A549 (cell line): Measurements from ENCODE around the gene RHBG. TPM values are rescaled to one million over a fixed set of nuclear protein-coding genes. Genes with fewer than 3 reads are reported as not detected.

Experiments used
- ATAC-seq, 2 experiments: fragments of 200-7000 bp in 1 of 2; fragments of >200 bp in 1 of 2; cut with Nextera tagmentation in 1 of 2; cut with Tn5 transposase in 1 of 2; 3 replicates each; pipeline versions ENCODE4 v1.8.0 to v1.9.1; 2018 to 2020; ENCODE audit warnings: mild to moderate bottlenecking in 1 of 2, moderate library complexity in 1 of 2
- CTCF ChIA-PET: fragments of 300-600 bp; sonication (Branson Sonifier 250); formaldehyde crosslinking; extraction: SDS; loops from one replicate; lab custom pipeline; 2021; ENCODE audit warnings: antibody characterized with exemption, inconsistent platforms; lab: Yijun Ruan, JAX
- POLR2A ChIA-PET: fragments of 350-600 bp; formaldehyde crosslinking; extraction: SDS; loops from one replicate; lab custom pipeline; 2021; ENCODE audit warnings: antibody characterized with exemption, inconsistent platforms; lab: Yijun Ruan, JAX
- DNase-seq, 2 experiments: peaks; one replicate each; pipeline versions ENCODE4 v3.0.0 to v3.0.0-alpha.2; 2011 to 2016; ENCODE audit warnings: low read depth in 1 of 2, low spot score in 1 of 2
- FAIRE-seq: peaks from 2 replicates; lab custom pipeline; 2011; peaks lifted over from hg19 to GRCh38; lab: Jason Lieb, UNC
- H3K27ac ChIP-seq, 2 experiments: fragments of >200 bp; sonication (Bioruptor Twin); formaldehyde crosslinking; 3 replicates each; pipeline ENCODE4 v1.5.1; 2016 to 2017
- H3K4me1 ChIP-seq: fragments of >200 bp; sonication (Bioruptor Twin); formaldehyde crosslinking; 3 replicates; pipeline ENCODE4 v1.6.1; 2016
- H3K4me2 ChIP-seq: fragments of >200 bp; sonication (Bioruptor Twin); formaldehyde crosslinking; 3 replicates; pipeline ENCODE4 v1.6.1; 2016
- H3K4me3 ChIP-seq: fragments of >200 bp; sonication (Bioruptor Twin); formaldehyde crosslinking; 3 replicates; pipeline ENCODE4 v1.5.1; 2016
- H3K9me3 ChIP-seq: fragments of >200 bp; sonication (Bioruptor Twin); formaldehyde crosslinking; 3 replicates; pipeline ENCODE4 v1.6.1; 2016
- BHLHE40 ChIP-seq: IDR thresholded peaks from 2 replicates; pipeline ENCODE4 v1.6.1; 2012; ENCODE audit warnings: low read depth, low read length, inconsistent platforms
- CBX2 ChIP-seq: fragments of 200-600 bp; sonication (generic); IDR thresholded peaks from 2 replicates; pipeline ENCODE4 v1.6.1; 2016; ENCODE audit warnings: low read depth, mild to moderate bottlenecking, borderline replicate concordance
- CBX8 ChIP-seq: fragments of 200-600 bp; sonication (generic); IDR thresholded peaks from 2 replicates; pipeline ENCODE4 v1.6.1; 2016
- CHD2 ChIP-seq: fragments of 150-350 bp; IDR thresholded peaks from 2 replicates; pipeline ENCODE4 v1.6.1; 2014; ENCODE audit warnings: low read length; ENCODE audit not compliant: partially characterized antibody
- EHF ChIP-seq: fragments of 250-450 bp; sonication (Bioruptor Pico); IDR thresholded peaks from 2 replicates; pipeline ENCODE4 v1.5.0; 2020; ENCODE audit warnings: mild to moderate bottlenecking
- ESRRA ChIP-seq: fragments of 150-350 bp; IDR thresholded peaks from 2 replicates; pipeline ENCODE4 v1.6.1; 2014; ENCODE audit warnings: mild to moderate bottlenecking, low read length, borderline replicate concordance
- FOSL2 ChIP-seq, 2 experiments: fragments of 450-650 bp in 1 of 2; fragments of >200 bp in 1 of 2; sonication (Bioruptor Twin) in 1 of 2; formaldehyde crosslinking; IDR thresholded peaks; 2 replicates each; pipeline versions ENCODE4 v1.5.0 to v1.6.1; 2016 to 2020; ENCODE audit warnings: mild to moderate bottlenecking in 1 of 2, moderate library complexity in 1 of 2
- FOXS1 ChIP-seq: fragments of 250-450 bp; sonication (Bioruptor Pico); IDR thresholded peaks from 2 replicates; pipeline ENCODE4 v1.5.0; 2020; ENCODE audit warnings: mild to moderate bottlenecking, moderate library complexity
- GATA3 ChIP-seq: IDR thresholded peaks from 2 replicates; pipeline ENCODE4 v1.6.1; 2012; ENCODE audit warnings: borderline replicate concordance
- HEYL ChIP-seq: fragments of 250-450 bp; sonication (Bioruptor Pico); IDR thresholded peaks from 2 replicates; pipeline ENCODE4 v1.8.0; 2021; ENCODE audit warnings: mild to moderate bottlenecking, moderate library complexity
- HOXA7 ChIP-seq: fragments of 250-450 bp; sonication (Bioruptor Pico); IDR thresholded peaks from 2 replicates; pipeline ENCODE4 v1.5.0; 2020; ENCODE audit warnings: mild to moderate bottlenecking, moderate library complexity
- HOXB13 ChIP-seq: fragments of 250-450 bp; sonication (Bioruptor Pico); IDR thresholded peaks from 2 replicates; pipeline ENCODE4 v1.5.0; 2020; ENCODE audit warnings: low read depth, mild to moderate bottlenecking, moderate library complexity
- JUNB ChIP-seq: fragments of >200 bp; sonication (Bioruptor Twin); formaldehyde crosslinking; IDR thresholded peaks from 2 replicates; pipeline ENCODE4 v1.6.1; 2016
- KDM1A ChIP-seq: fragments of 200-600 bp; sonication (generic); IDR thresholded peaks from 2 replicates; pipeline ENCODE4 v1.6.1; 2016; ENCODE audit warnings: low read depth, mild to moderate bottlenecking
- KDM5A ChIP-seq: fragments of 200-600 bp; sonication (generic); IDR thresholded peaks from 2 replicates; pipeline ENCODE4 v1.6.1; 2016; ENCODE audit warnings: antibody characterized with exemption, mild to moderate bottlenecking
- MAFK ChIP-seq: fragments of 450-650 bp; IDR thresholded peaks from 2 replicates; pipeline ENCODE4 v1.6.1; 2014; ENCODE audit not compliant: partially characterized antibody
- MYC ChIP-seq: IDR thresholded peaks from 2 replicates; pipeline ENCODE4 v1.6.1; 2012; ENCODE audit warnings: mild to moderate bottlenecking, inconsistent platforms, low read length, improper control_type of control experiment, borderline replicate concordance
- NFE2L2 ChIP-seq: fragments of 150-350 bp; conservative IDR thresholded peaks from 2 replicates; pipeline ENCODE4 v1.6.1; 2014; ENCODE audit warnings: low read length
- NPAS2 ChIP-seq: fragments of 250-450 bp; sonication (Bioruptor Pico); IDR thresholded peaks from 2 replicates; pipeline ENCODE4 v1.8.0; 2022; ENCODE audit warnings: mild to moderate bottlenecking, moderate library complexity, borderline replicate concordance
- NR3C1 ChIP-seq: fragments of >200 bp; sonication (Bioruptor Twin); formaldehyde crosslinking; IDR thresholded peaks from 3 replicates; pipeline ENCODE4 v1.6.1; 2017
- POLR2AphosphoS2 ChIP-seq: conservative IDR thresholded peaks from 2 replicates; pipeline ENCODE4 v1.6.1; 2012; ENCODE audit warnings: low read length, improper control_type of control experiment, inconsistent platforms
- RARB ChIP-seq: fragments of 250-450 bp; sonication (Bioruptor Pico); IDR thresholded peaks from 2 replicates; pipeline ENCODE4 v1.8.0; 2021; ENCODE audit warnings: mild to moderate bottlenecking, moderate library complexity
- SMC3 ChIP-seq: fragments of >200 bp; sonication (Bioruptor Twin); formaldehyde crosslinking; IDR thresholded peaks from 3 replicates; pipeline ENCODE4 v1.6.1; 2018; ENCODE audit warnings: inconsistent platforms
- TFCP2L1 ChIP-seq: fragments of 250-450 bp; sonication (Bioruptor Pico); IDR thresholded peaks from 2 replicates; pipeline ENCODE4 v1.5.0; 2021; ENCODE audit warnings: mild to moderate bottlenecking
- TP53 ChIP-seq: fragments of 250-450 bp; sonication (Bioruptor Pico); IDR thresholded peaks from 2 replicates; pipeline ENCODE4 v1.5.0; 2021; ENCODE audit warnings: mild to moderate bottlenecking, moderate library complexity
- ZC3H11A ChIP-seq: fragments of 450-650 bp; IDR thresholded peaks from 2 replicates; pipeline ENCODE4 v1.6.1; 2014; ENCODE audit warnings: antibody characterized with exemption, mild to moderate bottlenecking
- ZFP36 ChIP-seq: fragments of 450-650 bp; IDR thresholded peaks from 2 replicates; pipeline ENCODE4 v1.6.1; 2014; ENCODE audit warnings: borderline replicate concordance; ENCODE audit not compliant: partially characterized antibody
- ZSCAN20 ChIP-seq: fragments of 250-450 bp; sonication (Bioruptor Pico); IDR thresholded peaks from 2 replicates; pipeline ENCODE4 v1.8.0; 2022; ENCODE audit warnings: mild to moderate bottlenecking, moderate library complexity
- WGBS: methylation state at CpG from one replicate; pipeline ENCODE4 v1.1.6; 2017; ENCODE audit errors: missing lambda C conversion rate; 5-methylcytosine and 5-hydroxymethylcytosine counted together
- polyA plus RNA-seq, 4 experiments: library from polyadenylated mRNA; depleted of rRNA in 3 of 4; stranded (reverse); fragments of >200 nt; fragmentation: RNase III in 1 of 4; extraction: RNeasy Plus Mini Kit Qiagen cat#74134 plus additional on column Dnase treatment in 1 of 4; gene quantifications; 2 replicates in 3 of 4; 3 replicates in 1 of 4; pipeline ENCODE4 v1.2.3, GENCODE V29; 2011 to 2017
- TF ChIP-seq, protein P1 (sequence below): fragments of 450-650 bp; IDR thresholded peaks from 2 replicates; pipeline ENCODE4 v1.6.1; 2014; ENCODE audit warnings: antibody characterized with exemption
- TF ChIP-seq, protein P2 (sequence below): IDR thresholded peaks from 2 replicates; pipeline ENCODE4 v1.6.1; 2012; ENCODE audit warnings: low read depth, borderline replicate concordance
- TF ChIP-seq, protein P3 (sequence below): fragments of >200 bp; sonication (Bioruptor Twin); formaldehyde crosslinking; IDR thresholded peaks from 3 replicates; pipeline ENCODE4 v1.6.1; 2016
- TF ChIP-seq, protein P4 (sequence below): fragments of 150-350 bp; IDR thresholded peaks from 2 replicates; pipeline ENCODE4 v1.6.1; 2014; ENCODE audit warnings: low read depth, mild to moderate bottlenecking, low read length

The RHBG gene
- polyA plus RNA-seq, 2 of the 4 experiments (the other 2 are of a cell fraction) = 0.06 TPM; not detected in 1

DNA sequence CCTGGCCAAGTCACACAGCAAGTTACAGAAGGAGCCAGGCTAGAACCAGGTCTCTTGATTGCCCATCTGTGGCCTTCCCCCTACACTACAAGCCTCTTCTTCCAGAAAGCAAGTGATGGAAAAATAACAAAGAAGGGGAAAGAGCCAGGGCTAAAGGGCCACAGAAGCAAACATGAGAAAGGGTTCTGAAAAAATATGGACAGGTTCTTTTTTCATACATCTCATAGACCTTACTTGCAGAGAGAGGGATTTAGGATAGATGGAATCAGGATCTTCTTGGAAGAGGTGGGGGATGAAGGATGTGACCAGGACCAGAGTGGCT lies 3.2 kb downstream of the RHBG start:
- Histone ChIP-seq H3K9me3 (no peaks in the 10 kb centered on the region), H3K27ac (no peak overlapping the region), H3K4me3 (no peak overlapping the region), H3K4me2 (0 out of 3 replicates have a peak overlapping the region, but pooled peaks have one; percentile 15), H3K4me1 (peaks cover 38% of the 10 kb centered on the region)
- TF ChIP-seq BHLHE40 = no peak
- TF ChIP-seq, protein P1, sequence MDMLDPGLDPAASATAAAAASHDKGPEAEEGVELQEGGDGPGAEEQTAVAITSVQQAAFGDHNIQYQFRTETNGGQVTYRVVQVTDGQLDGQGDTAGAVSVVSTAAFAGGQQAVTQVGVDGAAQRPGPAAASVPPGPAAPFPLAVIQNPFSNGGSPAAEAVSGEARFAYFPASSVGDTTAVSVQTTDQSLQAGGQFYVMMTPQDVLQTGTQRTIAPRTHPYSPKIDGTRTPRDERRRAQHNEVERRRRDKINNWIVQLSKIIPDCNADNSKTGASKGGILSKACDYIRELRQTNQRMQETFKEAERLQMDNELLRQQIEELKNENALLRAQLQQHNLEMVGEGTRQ = peak; percentile 62; the same call in 1 of the 2 replicates
- no peak for FAIRE-seq
- peak; percentile 19 to 30; a peak in 2 of 6 replicates for ATAC-seq
- CTCF ChIA-PET = interaction anchor here (1.3 to 31.5 kb wide), 8 partner anchors 9 to 236 kb away, joined by 3 to 543 read pairs (median 6); no protein-coding TSS in a partner anchor
- no peak for DNase-seq
- POLR2A ChIA-PET = interaction anchor here (0.5 kb wide), 1 partner anchor 231 kb away, joined by 3 read pairs; no protein-coding TSS in a partner anchor

DNA sequence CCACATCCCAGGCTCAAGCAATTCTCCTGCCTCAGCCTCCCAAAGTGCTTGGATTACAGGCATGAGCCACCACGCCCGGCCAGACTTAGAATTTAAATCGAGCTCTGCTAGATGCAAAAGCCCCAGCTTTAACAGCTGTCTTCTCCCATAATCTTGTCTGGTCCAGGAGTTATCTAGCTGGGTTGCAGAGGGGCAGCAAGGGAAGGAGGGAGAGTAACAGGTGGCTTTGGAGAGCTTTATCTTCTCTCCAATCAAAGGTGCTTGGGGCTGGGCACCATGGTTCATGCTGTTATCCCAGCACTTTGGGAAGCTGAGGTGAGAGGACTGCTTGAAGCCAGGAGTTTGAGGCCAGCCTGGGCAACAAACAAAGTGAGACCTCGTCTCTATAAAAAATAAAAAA lies 3.9 kb downstream of the RHBG start:
- 57% methylated on average over 4 of the region's 4 CpGs for WGBS
- CTCF ChIA-PET = interaction anchor here (1.2 to 31.5 kb wide), 8 partner anchors 8 to 235 kb away, joined by 3 to 543 read pairs (median 6); no protein-coding TSS in a partner anchor
- H3K27ac ChIP-seq = no peak overlapping the region
- FAIRE-seq (no peak), DNase-seq (no peak), ATAC-seq (no peak)
- H3K4me2 ChIP-seq = no peak overlapping the region
- POLR2A ChIA-PET = interaction anchor here (0.5 kb wide), 1 partner anchor 230 kb away, joined by 3 read pairs; no protein-coding TSS in a partner anchor
- H3K4me3 ChIP-seq = no peak overlapping the region
- H3K4me1 ChIP-seq = peaks cover 35% of the 10 kb centered on the region
- no peaks in the 10 kb centered on the region for H3K9me3 ChIP-seq
- TF ChIP-seq EHF (CRISPR knock-in tag) (no peak), HOXB13 (CRISPR knock-in tag) (no peak), ZSCAN20 (CRISPR knock-in tag) (no peak), CBX8 (no peak), KDM5A (no peak), ZFP36 (no peak), ESRRA (no peak), FOXS1 (CRISPR knock-in tag) (no peak), HOXA7 (CRISPR knock-in tag) (no peak), JUNB (no peak), SMC3 (no peak), KDM1A (no peak), MAFK (no peak), NR3C1 (no peak)
- TF ChIP-seq, protein P2, sequence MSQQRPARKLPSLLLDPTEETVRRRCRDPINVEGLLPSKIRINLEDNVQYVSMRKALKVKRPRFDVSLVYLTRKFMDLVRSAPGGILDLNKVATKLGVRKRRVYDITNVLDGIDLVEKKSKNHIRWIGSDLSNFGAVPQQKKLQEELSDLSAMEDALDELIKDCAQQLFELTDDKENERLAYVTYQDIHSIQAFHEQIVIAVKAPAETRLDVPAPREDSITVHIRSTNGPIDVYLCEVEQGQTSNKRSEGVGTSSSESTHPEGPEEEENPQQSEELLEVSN = no peak
- TF ChIP-seq, protein P3, sequence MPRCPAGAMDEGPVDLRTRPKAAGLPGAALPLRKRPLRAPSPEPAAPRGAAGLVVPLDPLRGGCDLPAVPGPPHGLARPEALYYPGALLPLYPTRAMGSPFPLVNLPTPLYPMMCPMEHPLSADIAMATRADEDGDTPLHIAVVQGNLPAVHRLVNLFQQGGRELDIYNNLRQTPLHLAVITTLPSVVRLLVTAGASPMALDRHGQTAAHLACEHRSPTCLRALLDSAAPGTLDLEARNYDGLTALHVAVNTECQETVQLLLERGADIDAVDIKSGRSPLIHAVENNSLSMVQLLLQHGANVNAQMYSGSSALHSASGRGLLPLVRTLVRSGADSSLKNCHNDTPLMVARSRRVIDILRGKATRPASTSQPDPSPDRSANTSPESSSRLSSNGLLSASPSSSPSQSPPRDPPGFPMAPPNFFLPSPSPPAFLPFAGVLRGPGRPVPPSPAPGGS = no peak

DNA sequence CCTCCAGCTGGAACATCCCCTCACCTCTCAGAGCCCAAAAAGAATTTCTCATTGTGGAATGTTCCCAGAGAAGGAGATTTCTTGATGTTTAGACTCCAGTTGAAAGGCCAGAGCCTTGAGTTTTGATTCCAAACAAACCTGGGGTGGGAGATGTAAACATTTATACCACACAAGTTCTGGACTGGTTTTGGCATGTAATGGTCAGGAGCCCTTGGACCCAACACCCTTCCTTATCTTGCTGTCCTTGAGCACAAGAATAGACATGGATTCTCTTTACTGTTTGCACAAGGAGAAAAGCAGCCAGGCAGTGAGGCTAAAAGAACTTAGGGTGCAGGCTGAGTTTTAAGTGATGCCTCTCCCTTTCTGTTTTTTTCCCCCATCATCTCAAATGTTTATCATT lies 4.5 kb downstream of the RHBG start:
- no peaks in the 10 kb centered on the region for H3K9me3 ChIP-seq
- FAIRE-seq (no peak), ATAC-seq (no peak), DNase-seq (no peak)
- no peak overlapping the region for H3K4me3 ChIP-seq
- H3K4me2 ChIP-seq = no peak overlapping the region
- ChIA-PET POLR2A (no interaction called here), CTCF (interaction anchor here (1.2 to 31.5 kb wide), 7 partner anchors 8 to 235 kb away, joined by 3 to 543 read pairs (median 6); no protein-coding TSS in a partner anchor)
- no peak overlapping the region for H3K27ac ChIP-seq
- peaks cover 28% of the 10 kb centered on the region; the same call in 2 of the 3 replicates for H3K4me1 ChIP-seq
- TF ChIP-seq FOSL2 (IDR thresholded peaks at IDR 0.05) (no peak), FOSL2 (CRISPR knock-in tag; IDR thresholded peaks at IDR 0.05) (no peak), ESRRA (no peak), ZC3H11A (no peak), CHD2 (no peak), CBX2 (no peak), EHF (CRISPR knock-in tag) (no peak), RARB (CRISPR knock-in tag) (no peak), NFE2L2 (no peak), POLR2AphosphoS2 (no peak), GATA3 (no peak), MYC (no peak), NPAS2 (CRISPR knock-in tag) (no peak), TP53 (CRISPR knock-in tag) (no peak), TFCP2L1 (CRISPR knock-in tag) (no peak), HEYL (CRISPR knock-in tag) (no peak)
- TF ChIP-seq, protein P4, sequence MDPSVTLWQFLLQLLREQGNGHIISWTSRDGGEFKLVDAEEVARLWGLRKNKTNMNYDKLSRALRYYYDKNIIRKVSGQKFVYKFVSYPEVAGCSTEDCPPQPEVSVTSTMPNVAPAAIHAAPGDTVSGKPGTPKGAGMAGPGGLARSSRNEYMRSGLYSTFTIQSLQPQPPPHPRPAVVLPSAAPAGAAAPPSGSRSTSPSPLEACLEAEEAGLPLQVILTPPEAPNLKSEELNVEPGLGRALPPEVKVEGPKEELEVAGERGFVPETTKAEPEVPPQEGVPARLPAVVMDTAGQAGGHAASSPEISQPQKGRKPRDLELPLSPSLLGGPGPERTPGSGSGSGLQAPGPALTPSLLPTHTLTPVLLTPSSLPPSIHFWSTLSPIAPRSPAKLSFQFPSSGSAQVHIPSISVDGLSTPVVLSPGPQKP = no peak
